Gastrocnemius medialis (tissue), 4 donors: ENCODE measurements around the gene POLG.

Experiments
- CTCF ChIP-seq, 5 experiments: fragments of 450-650 bp in 3 of 5; fragments of 200-600 bp in 2 of 5; sonication (generic) in 2 of 5; IDR thresholded peaks in 4 of 5; conservative IDR thresholded peaks in 1 of 5; 1 replicate in 4 of 5; 2 replicates in 1 of 5; pipeline ENCODE4 v1.5.1; 2016 to 2019; ENCODE audit warnings: antibody characterized with exemption in 5 of 5, mild to moderate bottlenecking in 3 of 5, moderate library complexity in 3 of 5
- POLR2A ChIP-seq, 2 donors: fragments of 450-650 bp; IDR thresholded peaks; one replicate each; pipeline ENCODE4 v1.6.1; 2017; ENCODE audit warnings: antibody characterized with exemption in 2 of 2, mild to moderate bottlenecking in 2 of 2, moderate library complexity in 2 of 2

- TF ChIP-seq CTCF (IDR thresholded peaks at IDR 0.05 in 4 of 5, conservative IDR thresholded peaks at IDR 0.05 in 1 of 5): no peak
- TF ChIP-seq POLR2A (IDR thresholded peaks at IDR 0.05): no peak
These were observed 27.5 kb downstream of the POLG start for GRCh38 chr15:89307046-89307587.
